H1 (cell line): ENCODE measurements around the gene RASSF3. TPM values are rescaled to one million over a fixed set of nuclear protein-coding genes. Genes with fewer than 3 reads are reported as not detected.

Experiments used
- CTCF ChIA-PET: fragments of 300-600 bp; sonication (Branson Sonifier 250); formaldehyde crosslinking; loops from one replicate; lab custom pipeline; 2021; ENCODE audit not compliant: partially characterized antibody; lab: Charles Lee
- POLR2A ChIA-PET: fragments of 300-600 bp; sonication (Branson Sonifier 250); formaldehyde crosslinking; loops from one replicate; lab custom pipeline; 2021; ENCODE audit warnings: inconsistent platforms; ENCODE audit not compliant: partially characterized antibody; lab: Charles Lee
- DNase-seq, 2 experiments: peaks; one replicate each; pipeline versions ENCODE4 v3.0.0 to v3.0.0-alpha.2; 2010 to 2022; ENCODE audit warnings: low spot score in 2 of 2, low read depth in 1 of 2, mixed read lengths in 1 of 2
- FAIRE-seq: peaks from 2 replicates; lab custom pipeline; 2011; peaks lifted over from hg19 to GRCh38; lab: Jason Lieb, UNC
- H2AFZ ChIP-seq: 2 replicates; pipeline ENCODE4 v1.8.1; 2012; ENCODE audit warnings: low read length, inconsistent platforms
- H2AK5ac ChIP-seq: 2 replicates; pipeline ENCODE4 v1.6.1; 2013; ENCODE audit warnings: low read depth, low read length
- H2BK120ac ChIP-seq: replicated peaks from 2 replicates; pipeline ENCODE3; 2013; ENCODE audit warnings: low read depth, low read length, inconsistent platforms
- H2BK12ac ChIP-seq: 2 replicates; pipeline ENCODE4 v1.6.1; 2013; ENCODE audit warnings: low read depth, low read length
- H2BK15ac ChIP-seq: 2 replicates; pipeline ENCODE4 v1.6.1; 2013; ENCODE audit warnings: low read length
- H2BK20ac ChIP-seq: 2 replicates; pipeline ENCODE4 v1.6.1; 2013; ENCODE audit warnings: low read length
- H2BK5ac ChIP-seq: 2 replicates; pipeline ENCODE4 v1.6.1; 2013; ENCODE audit warnings: low read depth, low read length
- H3K14ac ChIP-seq: 2 replicates; pipeline ENCODE4 v1.6.1; 2013; ENCODE audit warnings: inconsistent platforms; ENCODE audit not compliant: insufficient read length
- H3K18ac ChIP-seq: 2 replicates; pipeline ENCODE4 v1.6.1; 2013; ENCODE audit warnings: low read length; ENCODE audit errors: extremely low read depth
- H3K23ac ChIP-seq: 2 replicates; pipeline ENCODE4 v1.6.1; 2013; ENCODE audit warnings: inconsistent platforms; ENCODE audit not compliant: insufficient read length
- H3K23me2 ChIP-seq: 2 replicates; pipeline ENCODE4 v1.6.1; 2013; ENCODE audit warnings: low read depth, low read length
- H3K27ac ChIP-seq: 2 replicates; pipeline ENCODE4 v1.6.1; 2011; ENCODE audit warnings: low read depth, low read length, inconsistent platforms
- H3K27me3 ChIP-seq, 4 experiments: replicated peaks in 1 of 4; 1 replicate in 1 of 4; 2 replicates in 3 of 4; pipeline versions ENCODE4 v1.6.1 to v1.8.1; 2011 to 2013; ENCODE audit warnings: low read length in 3 of 4, mild to moderate bottlenecking in 3 of 4, inconsistent platforms in 2 of 4, mixed read lengths in 2 of 4, moderate library complexity in 1 of 4; ENCODE audit not compliant: control insufficient read depth in 3 of 4, insufficient read depth in 3 of 4; ENCODE audit errors: extremely low read depth in 1 of 4
- H3K36me3 ChIP-seq, 4 experiments: 2 replicates each; pipeline versions ENCODE4 v1.6.1 to v1.8.1; 2011 to 2013; ENCODE audit warnings: mild to moderate bottlenecking in 4 of 4, low read length in 3 of 4, moderate library complexity in 2 of 4, control low read depth in 1 of 4, inconsistent platforms in 1 of 4; ENCODE audit not compliant: insufficient read depth in 4 of 4, control insufficient read depth in 2 of 4
- H3K4ac ChIP-seq: replicated peaks from 2 replicates; pipeline ENCODE3; 2013; ENCODE audit warnings: low read length, low read depth, mixed read lengths, inconsistent platforms; ENCODE audit not compliant: insufficient read length
- H3K4me1 ChIP-seq, 4 experiments: replicated peaks in 1 of 4; 1 replicate in 1 of 4; 2 replicates in 3 of 4; pipeline versions ENCODE4 v1.6.1 to v1.8.1; 2011 to 2013; ENCODE audit warnings: low read length in 3 of 4, inconsistent platforms in 2 of 4, mixed read lengths in 1 of 4; ENCODE audit not compliant: insufficient read depth in 4 of 4, control insufficient read depth in 3 of 4
- H3K4me2 ChIP-seq, 2 experiments: 2 replicates each; pipeline versions ENCODE4 v1.6.1 to v1.8.1; 2011 to 2013; ENCODE audit warnings: low read depth in 2 of 2, low read length in 2 of 2, control low read depth in 1 of 2, inconsistent platforms in 1 of 2, mild to moderate bottlenecking in 1 of 2; ENCODE audit not compliant: insufficient read depth in 1 of 2
- H3K4me3 ChIP-seq, 4 experiments: fragments of 200-600, 300-600 bp in 1 of 4; sonication (generic), shearing (Covaris generic), sonication (Bioruptor Twin) in 1 of 4; 2 replicates each; pipeline versions ENCODE4 v1.5.1 to v1.8.1; 2011 to 2016; ENCODE audit warnings: low read length in 4 of 4, low read depth in 3 of 4, control low read depth in 2 of 4, inconsistent platforms in 2 of 4, mild to moderate bottlenecking in 2 of 4, mixed read lengths in 1 of 4, moderate library complexity in 1 of 4; ENCODE audit not compliant: insufficient read depth in 2 of 4; ENCODE audit errors: extremely low read depth in 1 of 4
- H3K56ac ChIP-seq: replicated peaks from 2 replicates; pipeline ENCODE3; 2013; ENCODE audit warnings: low read depth, mild to moderate bottlenecking, mixed read lengths, low read length, inconsistent platforms; ENCODE audit not compliant: insufficient read length
- H3K79me1 ChIP-seq: 2 replicates; pipeline ENCODE4 v1.6.1; 2013; ENCODE audit warnings: low read depth, low read length, control low read depth
- H3K79me2 ChIP-seq, 2 experiments: 2 replicates each; pipeline versions ENCODE4 v1.6.1 to v1.8.1; 2012 to 2013; ENCODE audit warnings: low read length in 2 of 2, mild to moderate bottlenecking in 2 of 2, inconsistent platforms in 1 of 2; ENCODE audit not compliant: insufficient read depth in 2 of 2, control insufficient read depth in 1 of 2
- H3K9ac ChIP-seq, 4 experiments: replicated peaks in 1 of 4; 1 replicate in 1 of 4; 2 replicates in 3 of 4; pipeline versions ENCODE4 v1.6.1 to v1.8.1; 2011 to 2013; ENCODE audit warnings: low read depth in 3 of 4, low read length in 3 of 4, control low read depth in 2 of 4, mild to moderate bottlenecking in 2 of 4, moderate library complexity in 2 of 4, inconsistent platforms in 1 of 4; ENCODE audit errors: extremely low read depth in 1 of 4
- H3K9me3 ChIP-seq, 2 experiments: 2 replicates each; pipeline versions ENCODE4 v1.6.1 to v1.8.1; 2012 to 2013; ENCODE audit warnings: mild to moderate bottlenecking in 2 of 2, moderate library complexity in 2 of 2, control low read depth in 1 of 2, inconsistent platforms in 1 of 2, low read depth in 1 of 2, low read length in 1 of 2, mixed read lengths in 1 of 2; ENCODE audit not compliant: insufficient read depth in 2 of 2
- H4K20me1 ChIP-seq, 2 experiments: replicated peaks in 1 of 2; 2 replicates each; pipeline versions ENCODE3 to v1.8.1; 2011 to 2013; ENCODE audit warnings: inconsistent platforms in 2 of 2, low read length in 2 of 2, mild to moderate bottlenecking in 1 of 2; ENCODE audit not compliant: insufficient read depth in 2 of 2, control insufficient read depth in 1 of 2
- H4K5ac ChIP-seq: 2 replicates; pipeline ENCODE4 v1.6.1; 2013; ENCODE audit warnings: low read length, low read depth, mixed read lengths, inconsistent platforms; ENCODE audit not compliant: insufficient read length
- H4K8ac ChIP-seq: 2 replicates; pipeline ENCODE4 v1.8.0; 2013; ENCODE audit warnings: mild to moderate bottlenecking, moderate library complexity, low read length, inconsistent platforms; ENCODE audit not compliant: insufficient read depth; ENCODE audit errors: extremely low read depth
- H4K91ac ChIP-seq: replicated peaks from 2 replicates; pipeline ENCODE3; 2013; ENCODE audit warnings: low read length, mixed read lengths, inconsistent platforms; ENCODE audit not compliant: insufficient read length
- SAP30 ChIP-seq: fragments of 300-600 bp; sonication (generic); IDR thresholded peaks from 2 replicates; pipeline ENCODE4 v1.7.1; 2012; ENCODE audit warnings: low read length, moderate library complexity, mild to moderate bottlenecking, inconsistent platforms; ENCODE audit not compliant: insufficient read depth, insufficient replicate concordance
- USF2 ChIP-seq: IDR thresholded peaks from 2 replicates; pipeline ENCODE4 v1.6.1; 2011; ENCODE audit warnings: low read length, improper control_type of control experiment
- WGBS, 2 experiments: shearing (Covaris generic) in 1 of 2; methylation state at CpG; one replicate each; pipeline versions ENCODE4 v1.1.6 to v1.1.7; 2013 to 2015; ENCODE audit warnings: low lambda C conversion rate in 2 of 2, mixed read lengths in 2 of 2, inconsistent platforms in 1 of 2, low coverage in 1 of 2, missing lambda C conversion rate in 1 of 2; ENCODE audit not compliant: insufficient replicate concordance in 2 of 2, insufficient coverage in 1 of 2, insufficient read length in 1 of 2; ENCODE audit errors: extremely low coverage in 1 of 2, missing lambda C conversion rate in 1 of 2; 5-methylcytosine and 5-hydroxymethylcytosine counted together
- polyA plus RNA-seq, 7 experiments: library from polyadenylated mRNA; depleted of rRNA in 3 of 7; stranded (reverse) in 5 of 7; unstranded in 2 of 7; fragments of >200 nt in 5 of 7; fragments of 200-250 nt in 2 of 7; gene quantifications; 1 replicate in 5 of 7; 2 replicates in 1 of 7; 4 replicates in 1 of 7; pipeline versions ENCODE4 v1.2.1 to v1.2.3, GENCODE V29; 2011 to 2013; ENCODE audit warnings: missing spikeins in 2 of 7, mixed read lengths in 2 of 7
- total RNA-seq: library from RNA; stranded (reverse); fragmentation: NEBNext Ultra II Directional; extraction: Animal tissue kit (Norgen Biotek cat#: 25700); gene quantifications from 2 replicates; pipeline ENCODE4 v1.2.1, GENCODE V29; 2021

The RASSF3 gene
- total and polyA plus RNA-seq, 2 of the 8 experiments (the other 6 are each of a cell fraction or from before 2014, with no cell fraction given) = 19.1 to 64.3 TPM

DNA sequence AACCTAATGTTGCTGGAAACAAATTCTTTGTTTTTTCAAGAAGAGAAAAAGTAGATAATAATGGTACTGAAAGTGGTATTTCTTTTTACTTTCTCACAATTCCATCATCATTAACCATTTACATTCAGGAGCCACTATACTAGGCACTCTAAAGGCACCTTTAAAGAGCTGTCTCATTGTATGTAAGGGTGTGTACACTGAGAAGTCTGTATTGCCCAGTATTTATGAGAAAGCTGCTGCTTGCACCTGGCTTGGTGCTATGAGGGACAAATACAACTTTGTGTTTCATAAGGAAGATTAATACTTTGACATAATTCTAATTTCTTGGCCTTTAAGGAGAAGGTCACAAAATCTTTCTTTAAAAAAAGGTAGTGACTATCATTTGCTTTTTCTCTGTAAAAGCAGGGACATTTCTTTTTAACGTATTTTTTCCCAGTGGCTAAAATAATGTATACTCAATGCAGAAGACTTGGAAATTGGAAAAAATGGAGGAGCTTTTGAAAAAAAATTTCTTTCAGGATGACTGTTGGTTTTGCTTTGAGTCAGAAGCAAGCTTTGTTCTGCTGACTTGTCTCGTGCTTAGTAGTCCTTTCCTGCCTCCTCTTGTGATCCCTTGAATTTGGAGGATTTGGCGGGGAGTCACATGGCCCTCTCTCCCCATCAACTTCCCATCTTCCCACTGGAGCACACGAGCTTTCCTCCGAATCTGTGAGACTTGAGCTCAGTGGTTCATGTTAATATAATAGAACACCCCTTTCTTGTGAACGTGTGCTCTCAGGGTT lies 50.1 kb downstream of the RASSF3 start:
- Histone ChIP-seq H2BK120ac (no peak overlapping the region), H2AFZ (no peak overlapping the region), H4K91ac (no peak overlapping the region), H3K4ac (no peak overlapping the region), H3K79me1 (no peaks in the 10 kb centered on the region; the same call in 1 of the 2 replicates), H3K23me2 (no peaks in the 10 kb centered on the region), H3K23ac (no peak overlapping the region), H3K27ac (no peak overlapping the region), H2BK20ac (no peak overlapping the region), H3K56ac (no peak overlapping the region), H3K14ac (no peak overlapping the region), H4K20me1 (peaks cover 2 to 7% of the 10 kb centered on the region in 2 experiments), H2BK5ac (no peak overlapping the region), H3K79me2 (peaks cover 0 to 83% of the 10 kb centered on the region in 2 experiments; a peak in 3 of 4 replicates), H4K5ac (no peak overlapping the region), H2AK5ac (no peak overlapping the region), H3K18ac (no peak overlapping the region), H3K27me3 (no peaks in the 10 kb centered on the region), H3K9ac (no peak overlapping the region), H3K36me3 (no peaks in the 10 kb centered on the region), H4K8ac (no peak overlapping the region), H2BK15ac (no peak overlapping the region), H3K4me1 (peaks cover 0 to 3% (median 0%) of the 10 kb centered on the region in 4 experiments; a peak in 1 of 7 replicates), H3K4me3 (no peak overlapping the region), H3K9me3 (no peaks in the 10 kb centered on the region), H3K4me2 (no peak overlapping the region), H2BK12ac (no peak overlapping the region)
- DNase-seq (no peak), FAIRE-seq (no peak)
- POLR2A ChIA-PET = interaction anchor here (0.6 to 1.4 kb wide), 5 partner anchors 9 to 100 kb away, joined by 3 to 4 read pairs (median 3); no protein-coding TSS in a partner anchor
- WGBS, 2 experiments = 87% methylated on average over 6 of the region's 6 CpGs; no CpG with 5 or more reads in 1 of the 2 experiments
- 0 out of 2 replicates have a peak, but pooled peaks have one; percentile 7 for TF ChIP-seq USF2
- TF ChIP-seq SAP30 = no peak
- CTCF ChIA-PET = interaction anchor here (1.1 to 2.1 kb wide), 9 partner anchors 10 to 110 kb away, joined by 3 to 9 read pairs (median 4); no protein-coding TSS in a partner anchor
